Stimulated activated CD8-positive, alpha-beta memory T cell treated with anti-CD3 and anti-CD28 coated beads, Interleukin-12 subunit alpha, Interleukin-12 subunit beta, amount 100 ng/mL, for 24 hours (primary cell): ENCODE results near the gene PPFIA4.

Experiments used
- DNase-seq: peaks from one replicate; pipeline ENCODE4 v3.0.0-alpha.2; 2020; ENCODE audit errors: extremely low read depth

PPFIA4 gene

DNA sequence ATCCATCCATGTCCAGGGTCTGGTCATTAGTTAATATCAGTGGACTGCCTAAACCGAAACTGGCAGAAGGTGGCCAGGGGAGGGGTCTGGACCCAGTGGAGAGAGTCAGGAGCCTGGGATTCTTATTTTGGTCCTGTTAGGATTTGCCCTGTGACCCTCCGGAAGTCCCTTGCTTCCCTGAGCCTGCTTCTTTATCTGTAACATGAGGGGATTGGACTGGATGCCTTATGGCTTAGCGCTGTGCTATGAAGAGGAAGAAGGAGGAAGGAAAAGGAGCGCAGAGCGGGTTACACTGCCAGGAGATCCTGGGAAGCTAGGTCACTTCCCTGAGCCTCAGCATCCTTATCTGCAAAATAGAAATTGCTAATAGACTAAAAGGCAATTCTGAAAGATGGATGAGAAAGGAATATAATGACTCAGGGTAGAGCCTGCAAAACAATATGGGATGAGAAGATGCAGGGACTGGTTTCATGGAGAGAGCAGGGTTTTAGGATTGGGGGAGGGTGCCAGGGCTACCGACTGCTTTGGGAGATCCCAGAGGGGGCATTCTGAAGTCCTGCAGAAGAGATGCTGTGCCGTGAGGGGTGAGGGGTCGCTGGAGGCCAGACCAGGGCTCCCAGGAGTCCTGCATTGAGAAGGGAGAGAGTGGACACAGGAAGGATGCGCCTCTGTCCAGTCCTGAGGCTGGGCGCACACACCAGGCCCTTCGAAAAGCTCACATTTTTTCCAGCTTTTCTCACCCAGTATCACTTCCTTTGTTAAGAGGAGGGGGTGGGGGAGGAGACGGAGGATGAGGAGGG, 100.8 kb downstream of the PPFIA4 start:
- no peak for DNase-seq

- DNase-seq = no peak
Observed at GRCh38 chr1:203127666-203128430, 101.6 kb downstream of the PPFIA4 start, which contains the start of gene ADORA1. Gene ADORA1, plus strand, starts transcription at chr1:203127726. Its CDS starts 1,116 bp downstream, at chr1:203128842.

- DNase-seq = no peak
Observed at GRCh38 chr1:203128431-203128715, 102.1 kb downstream of the PPFIA4 start.
